Measurements from ENCODE around the gene OXNAD1.

OXNAD1 gene

DNA sequence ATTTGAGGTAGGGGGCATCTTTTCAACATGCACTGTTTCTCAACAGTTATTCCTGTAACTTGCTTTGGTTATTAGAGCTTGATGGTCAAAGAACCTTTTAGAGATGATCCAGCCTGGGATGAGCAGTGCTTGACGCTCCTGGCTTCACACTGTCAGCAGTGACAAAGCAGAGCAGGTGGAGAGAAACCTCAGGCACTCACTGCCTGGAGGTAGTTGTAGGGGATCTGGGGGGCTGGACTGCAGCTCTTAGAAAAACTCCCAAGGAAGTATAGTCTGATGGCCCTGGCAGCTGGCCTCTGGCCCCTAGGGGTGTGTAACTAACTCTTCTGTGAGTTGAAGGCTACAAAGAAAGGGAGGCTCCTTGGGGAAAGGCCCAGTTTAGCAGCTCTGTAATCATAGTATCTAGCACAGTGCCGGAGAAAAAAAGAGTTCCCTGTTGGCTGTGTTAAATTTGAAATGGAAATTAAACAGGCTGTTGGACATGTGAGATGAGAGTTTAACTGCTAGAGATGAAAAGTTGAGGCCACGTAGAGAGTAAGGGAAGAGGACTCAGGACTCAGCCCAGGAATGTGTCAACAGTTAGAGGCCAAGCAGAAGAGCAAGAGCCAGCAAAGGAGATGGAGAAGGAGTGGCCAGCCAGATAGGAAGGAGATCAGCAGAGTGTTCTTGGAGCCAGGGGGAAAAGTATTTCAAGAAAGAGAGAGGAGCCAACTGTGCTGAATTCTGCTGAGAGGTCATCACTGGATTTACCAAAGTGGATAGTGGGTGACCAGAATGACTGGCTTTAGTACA is 14.2 kb downstream of the OXNAD1 start:
- TF ChIP-seq POLR2A (IDR thresholded peaks at IDR 0.05; ENCODE audit: low read length) (no peak), GATA1 (IDR thresholded peaks at IDR 0.05; ENCODE audit: low read depth, low read length) (no peak)
- DNase-seq: no peak

DNA sequence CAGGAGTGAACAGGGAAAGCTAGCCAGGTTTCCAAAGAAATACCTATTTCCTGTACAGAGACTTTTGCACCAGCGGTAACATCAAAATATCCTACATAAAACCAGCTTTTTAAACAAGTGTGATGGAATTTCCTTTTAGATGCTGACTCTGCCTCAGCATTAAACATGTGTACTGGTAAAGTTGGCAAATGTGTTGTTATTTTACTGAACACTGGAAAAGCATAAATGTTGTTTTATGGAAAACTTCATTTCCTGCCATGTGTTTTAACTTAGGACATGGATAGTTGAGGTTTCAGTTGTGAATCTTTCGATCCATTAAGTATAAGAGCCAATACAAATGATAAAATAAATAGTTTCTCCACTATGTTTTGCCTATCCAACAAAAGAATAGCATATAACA is 15.7 kb downstream of the OXNAD1 start:
- DNase-seq: no peak
- TF ChIP-seq POLR2A (IDR thresholded peaks at IDR 0.05; ENCODE audit: low read length): no peak
- TF ChIP-seq GATA1 (IDR thresholded peaks at IDR 0.05; ENCODE audit: low read depth, low read length): no peak

DNA sequence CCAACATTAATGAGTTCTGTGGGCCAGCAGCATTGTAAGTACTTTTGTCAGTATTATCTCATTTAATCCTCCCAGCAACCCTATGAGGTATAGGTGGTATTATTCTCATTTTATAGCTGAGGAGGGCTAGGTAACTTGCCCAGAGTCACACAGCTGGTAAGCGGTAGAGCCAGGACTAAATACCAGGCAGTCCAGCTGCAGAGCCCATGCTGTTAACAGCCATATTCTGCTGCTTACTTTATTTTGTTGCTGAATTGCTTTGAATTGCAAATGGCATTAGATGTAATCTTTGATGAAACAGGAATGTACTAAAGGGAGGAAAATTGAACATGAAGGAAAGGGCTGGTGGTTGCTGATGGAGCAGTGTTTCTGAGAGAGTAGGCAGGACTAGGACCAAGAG is 19.6 kb downstream of the OXNAD1 start:
- DNase-seq: no peak
- TF ChIP-seq GATA1 (IDR thresholded peaks at IDR 0.05; ENCODE audit: low read depth, low read length): no peak
- no peak for TF ChIP-seq POLR2A (IDR thresholded peaks at IDR 0.05; ENCODE audit: low read length)

DNA sequence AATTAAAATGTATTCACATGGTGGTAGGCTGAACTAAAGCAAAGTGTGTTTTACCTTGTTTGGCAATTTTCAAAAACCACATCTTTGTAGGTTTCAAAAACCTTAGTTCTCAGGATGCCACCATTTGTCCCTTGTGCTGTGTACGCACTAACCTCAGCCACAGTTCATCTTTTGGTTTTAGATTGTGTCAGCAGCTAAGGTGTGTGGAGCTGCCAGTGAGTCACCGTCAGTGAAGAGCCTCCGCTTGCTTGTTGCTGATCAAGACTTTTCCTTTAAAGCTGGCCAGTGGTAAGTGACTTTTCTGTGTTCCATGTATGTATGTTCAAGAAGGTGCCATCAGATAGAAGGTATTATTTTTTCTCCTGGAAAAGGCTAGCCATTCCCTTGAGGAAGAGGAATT is 21.1 kb downstream of the OXNAD1 start:
- DNase-seq: peak in 1 of 2 experiments; percentile 13
- TF ChIP-seq POLR2A (IDR thresholded peaks at IDR 0.05; ENCODE audit: low read length) (no peak), GATA1 (IDR thresholded peaks at IDR 0.05; ENCODE audit: low read depth, low read length) (no peak)

DNA sequence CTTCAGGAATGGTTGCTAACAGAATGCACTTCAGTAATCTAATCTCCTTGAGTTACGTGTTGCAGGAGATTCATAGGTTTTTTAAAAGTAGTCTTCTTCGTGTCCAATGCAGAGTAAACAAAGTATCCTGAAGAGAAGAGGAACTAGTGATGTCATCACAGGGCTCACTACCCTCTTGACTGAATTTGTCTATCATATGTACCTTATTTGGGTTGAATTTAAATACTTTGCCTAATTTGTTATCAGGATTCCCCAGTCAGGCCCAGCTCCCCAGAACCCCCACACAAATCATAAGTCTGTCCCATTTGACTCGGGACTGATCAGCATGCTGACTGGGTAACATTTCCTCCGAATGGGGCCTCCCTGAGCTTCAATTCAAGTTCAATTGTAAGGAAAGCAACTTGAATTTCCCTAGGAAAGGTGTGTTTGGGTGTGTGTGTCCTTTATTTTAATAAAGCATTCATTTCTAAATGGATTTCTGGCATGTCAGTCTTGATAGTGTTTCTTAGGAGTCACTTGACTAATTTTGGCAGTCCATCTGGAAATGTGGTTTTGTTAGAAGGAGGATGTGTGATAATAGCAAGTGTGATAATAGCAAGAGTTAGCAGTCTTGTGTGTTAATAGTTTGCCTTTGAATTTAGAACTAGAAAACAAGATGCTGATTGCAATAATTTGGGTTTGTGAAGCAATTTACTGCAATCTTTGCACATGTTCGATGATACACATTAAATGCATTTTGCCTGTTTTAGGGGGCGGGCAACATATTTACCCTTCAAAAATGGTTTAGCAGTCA is 21.9 kb downstream of the OXNAD1 start:
- TF ChIP-seq GATA1 (IDR thresholded peaks at IDR 0.05; ENCODE audit: low read depth, low read length) (no peak), POLR2A (IDR thresholded peaks at IDR 0.05; ENCODE audit: low read length) (no peak)
- peak; percentile 36 to 61 for DNase-seq

DNA sequence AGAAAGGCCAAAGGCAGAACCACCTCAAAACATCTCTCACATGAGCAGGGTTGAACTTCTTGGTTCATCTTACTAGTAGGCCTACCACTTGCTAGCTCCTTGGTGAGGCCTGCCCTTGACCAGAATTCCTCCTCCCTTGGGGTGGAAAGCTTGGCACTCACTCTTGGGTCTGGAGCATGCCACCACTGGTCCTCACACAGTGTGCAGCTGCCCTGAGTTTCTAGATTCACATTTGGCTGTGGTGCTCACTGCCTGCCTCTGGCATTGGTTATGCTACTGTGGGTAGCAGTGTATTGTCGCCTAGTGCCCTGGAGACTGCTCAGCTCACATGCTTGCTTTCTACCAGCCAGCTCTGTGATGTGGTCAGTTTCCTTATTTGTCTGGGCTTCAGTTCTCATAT is 23.7 kb downstream of the OXNAD1 start:
- TF ChIP-seq POLR2A (IDR thresholded peaks at IDR 0.05; ENCODE audit: low read length) (no peak), GATA1 (IDR thresholded peaks at IDR 0.05; ENCODE audit: low read depth, low read length) (no peak)
- peak in 1 of 2 experiments; percentile 25 for DNase-seq

DNA sequence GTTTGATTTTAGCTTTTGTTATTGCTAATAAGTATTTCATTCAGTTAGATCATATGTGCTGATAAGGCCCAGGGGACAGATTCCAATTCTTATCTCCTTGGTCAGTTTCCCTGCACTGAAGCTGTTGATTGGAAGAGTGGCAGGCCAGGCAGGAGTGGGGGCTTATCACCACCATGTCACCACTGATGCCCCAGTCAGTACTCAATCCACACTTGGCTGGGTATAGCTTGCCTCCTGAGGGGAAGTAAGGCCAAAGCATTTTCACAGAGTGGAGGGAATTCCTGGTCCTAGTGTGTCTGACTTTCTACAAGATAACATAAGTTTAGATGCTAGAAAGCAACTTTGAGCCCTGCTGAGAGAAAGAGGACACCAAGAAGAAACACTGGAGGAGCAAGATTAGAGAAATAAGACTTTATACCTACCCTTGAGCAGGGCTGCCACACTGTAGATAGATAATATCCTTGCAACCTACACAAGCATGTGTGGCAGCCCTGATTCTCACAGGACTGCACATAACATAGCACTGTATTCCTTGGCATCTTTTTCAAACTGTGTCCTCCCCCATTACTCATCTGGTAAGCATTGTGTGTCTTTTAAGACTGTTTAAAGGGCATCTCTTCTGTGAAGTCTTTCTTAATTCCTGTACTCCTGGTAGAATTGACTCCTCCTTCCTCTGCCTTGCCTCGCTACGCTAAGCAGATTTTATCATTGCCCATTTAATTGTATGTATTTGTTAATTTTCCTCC is 24.3 kb downstream of the OXNAD1 start:
- no peak for TF ChIP-seq POLR2A (IDR thresholded peaks at IDR 0.05; ENCODE audit: low read length)
- TF ChIP-seq GATA1 (IDR thresholded peaks at IDR 0.05; ENCODE audit: low read depth, low read length): no peak
- DNase-seq: peak; percentile 36 to 69

DNA sequence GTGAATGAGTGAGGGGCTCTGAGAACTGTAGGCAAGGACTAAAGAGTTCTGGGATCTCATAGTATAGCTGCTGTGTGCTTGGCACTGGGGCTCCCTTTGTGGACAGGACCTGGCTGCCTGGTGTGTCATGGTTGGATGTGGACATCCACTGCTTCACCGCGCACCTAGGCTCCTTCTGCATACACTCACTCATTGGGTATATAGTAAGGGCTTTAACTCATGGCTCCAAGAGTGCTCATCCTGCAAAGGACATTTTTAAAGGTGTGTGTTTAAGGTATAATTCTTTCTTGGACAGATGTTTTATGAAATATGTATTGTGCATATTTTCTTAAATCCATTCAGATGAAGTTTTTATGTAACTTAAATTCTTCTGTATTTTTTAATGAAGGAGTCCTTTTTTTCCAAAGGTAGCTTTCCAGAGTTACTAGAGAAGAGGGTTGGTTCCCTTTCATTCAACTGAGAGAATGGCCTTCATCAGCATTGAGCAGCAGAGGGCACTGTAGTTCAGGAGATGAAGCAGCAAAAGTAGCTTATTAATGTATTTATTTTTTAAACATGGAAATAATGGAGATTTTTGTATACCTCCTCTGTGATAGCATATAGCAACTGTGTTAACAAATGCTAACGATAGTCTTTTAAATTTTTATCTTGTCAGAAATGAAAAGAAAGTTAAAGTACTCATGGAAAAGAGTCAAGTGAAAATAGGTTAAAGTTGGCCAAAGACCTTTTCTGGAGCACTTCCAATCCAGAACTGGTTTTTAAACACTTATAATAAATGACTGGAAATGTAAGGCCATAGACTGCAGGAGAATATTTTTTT is 25.2 kb downstream of the OXNAD1 start:
- TF ChIP-seq POLR2A (IDR thresholded peaks at IDR 0.05; ENCODE audit: low read length) (no peak), GATA1 (IDR thresholded peaks at IDR 0.05; ENCODE audit: low read depth, low read length) (no peak)
- peak; percentile 56 to 75 for DNase-seq

DNA sequence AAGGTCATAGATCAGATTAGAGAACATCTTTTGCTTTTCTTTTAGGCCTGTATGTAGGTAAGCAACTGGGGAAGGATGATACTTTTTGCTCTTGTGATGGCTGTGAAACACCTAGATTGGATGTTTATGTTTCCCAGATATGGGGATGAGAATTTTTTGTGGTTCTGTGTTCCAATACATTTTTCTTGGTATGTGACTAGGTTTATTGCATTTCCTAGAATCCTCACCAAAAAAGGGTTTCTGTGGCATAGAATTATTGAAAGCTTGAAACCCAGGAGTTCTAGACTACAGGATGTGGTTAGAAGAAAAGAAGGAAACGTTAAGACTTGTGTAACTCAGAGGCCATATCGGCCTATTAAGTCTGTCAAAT is 25.8 kb downstream of the OXNAD1 start:
- no peak for DNase-seq
- TF ChIP-seq POLR2A (IDR thresholded peaks at IDR 0.05; ENCODE audit: low read length) (no peak), GATA1 (IDR thresholded peaks at IDR 0.05; ENCODE audit: low read depth, low read length) (no peak)

DNA sequence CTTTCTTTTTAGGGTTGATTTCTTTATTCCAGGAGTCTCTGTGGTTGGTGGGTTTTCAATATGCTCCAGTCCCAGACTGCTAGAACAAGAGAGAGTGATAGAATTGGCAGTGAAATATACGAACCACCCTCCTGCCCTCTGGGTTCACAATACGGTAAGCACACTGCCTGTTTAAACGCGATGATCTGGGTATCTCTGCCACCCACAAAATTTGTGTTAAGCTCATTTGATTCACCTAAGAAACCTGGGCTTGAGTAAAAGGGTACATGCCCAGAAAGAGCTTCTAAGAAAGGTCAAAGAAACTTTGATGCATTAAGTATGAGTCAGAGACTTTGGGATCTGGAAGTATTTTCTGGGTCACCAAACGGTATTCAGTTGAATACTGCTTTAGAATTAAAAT is 29.8 kb downstream of the OXNAD1 start:
- DNase-seq: no peak
- TF ChIP-seq GATA1 (IDR thresholded peaks at IDR 0.05; ENCODE audit: low read depth, low read length) (no peak), POLR2A (IDR thresholded peaks at IDR 0.05; ENCODE audit: low read length) (no peak)

DNA sequence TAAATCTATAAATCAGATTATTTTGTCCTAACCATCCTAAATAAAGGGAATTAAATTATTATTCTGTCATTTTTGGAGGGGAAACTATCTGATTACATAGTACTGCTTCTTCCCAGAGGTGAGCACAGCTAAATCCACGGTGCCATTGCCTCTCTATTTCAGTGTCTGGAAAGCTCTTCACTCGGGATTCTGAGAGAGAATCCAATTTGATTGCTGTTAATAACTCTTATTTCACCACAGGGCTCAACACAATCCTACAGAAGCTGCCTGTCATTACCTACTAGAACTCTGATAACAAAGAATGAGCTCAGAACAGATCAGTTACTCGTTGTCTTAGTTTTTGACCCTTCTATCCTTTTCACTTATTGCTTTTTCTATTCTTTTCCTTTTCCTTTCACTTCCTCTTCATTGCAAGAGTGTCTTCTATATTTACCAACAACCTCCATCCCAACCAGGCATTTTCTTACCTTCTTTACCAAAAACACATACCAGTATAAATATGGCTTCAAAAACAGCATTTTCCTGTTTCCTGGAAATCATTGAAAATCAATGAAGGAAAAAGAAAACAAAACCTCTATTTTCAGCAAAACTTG is 30.4 kb downstream of the OXNAD1 start:
- TF ChIP-seq GATA1 (IDR thresholded peaks at IDR 0.05; ENCODE audit: low read depth, low read length): no peak
- no peak for TF ChIP-seq POLR2A (IDR thresholded peaks at IDR 0.05; ENCODE audit: low read length)

DNA sequence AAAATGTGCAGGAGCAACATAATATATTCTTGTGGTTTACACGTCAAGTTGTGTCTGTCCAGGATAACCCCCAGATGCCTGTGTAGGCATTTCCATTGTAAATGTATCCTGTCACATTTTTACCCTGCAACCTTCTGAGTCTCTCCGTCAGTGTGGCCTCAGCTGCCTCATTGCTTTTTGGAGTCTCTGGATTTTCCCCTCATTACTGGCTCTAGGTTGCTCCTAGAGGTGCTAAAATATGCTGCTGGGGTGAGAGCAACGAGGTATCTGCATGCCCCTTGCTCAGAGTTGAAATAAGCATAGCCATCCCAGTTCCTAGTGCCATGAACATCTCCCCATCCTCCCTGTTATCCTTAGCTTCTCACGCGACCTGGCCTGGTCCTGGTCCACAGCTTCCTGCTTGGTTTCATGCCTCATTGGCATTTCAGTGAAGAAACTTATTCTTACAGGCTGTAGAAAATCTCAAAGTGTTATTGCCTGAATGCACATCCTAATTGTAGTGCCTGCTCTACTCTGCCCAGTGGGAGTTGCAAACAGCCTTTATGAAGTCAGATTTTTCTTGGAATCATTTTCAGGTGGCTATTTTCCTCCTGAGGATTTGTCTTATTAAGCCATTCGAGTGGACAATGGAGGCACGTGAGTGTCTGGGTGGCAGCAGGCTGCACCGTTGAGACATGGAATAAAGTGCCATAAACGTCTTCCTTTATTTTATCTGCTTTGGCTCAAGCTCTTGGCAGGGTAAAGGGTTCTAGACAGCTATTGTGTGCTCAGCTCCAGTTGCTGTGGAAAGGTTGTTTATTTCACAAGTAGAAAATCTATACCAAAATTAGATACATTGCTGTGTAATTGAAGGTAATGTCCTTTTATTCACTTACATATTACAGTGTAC is 33.2 kb downstream of the OXNAD1 start:
- TF ChIP-seq GATA1 (IDR thresholded peaks at IDR 0.05; ENCODE audit: low read depth, low read length) (no peak), POLR2A (IDR thresholded peaks at IDR 0.05; ENCODE audit: low read length) (no peak)
- no peak for DNase-seq

More for the DNA sequence above, 30.4 kb downstream of the OXNAD1 start:
- no peak for DNase-seq

Data from erythroblast (primary cell).